Measurements from ENCODE around the gene NBPF8. TPM values are rescaled to one million over a fixed set of nuclear protein-coding genes. Genes with fewer than 3 reads are reported as not detected.
A peak's percentile ranks its signal among the peaks of the same experiment; 100 is the strongest.
"Not testable (repeated sequence)": the region's sequence is repeated elsewhere in the genome, so short reads cannot be mapped to it uniquely, and the experiment has no call there.

NBPF8 gene
- polyA plus RNA-seq (2013, experiment 1 of 4) = 8.6 TPM
- polyA plus RNA-seq (2013, experiment 2 of 4) = 8.5 TPM
- 6.5 TPM for polyA plus RNA-seq (2013, experiment 3 of 4)
- polyA plus RNA-seq (2013, experiment 4 of 4) = 7.1 TPM

- WGBS, 2 experiments = 0% methylated on average over 33 to 36 of the region's 64 CpGs
- not testable (repeated sequence) for H3K27ac ChIP-seq (ENCODE audit: insufficient read depth, low read depth, low read length, poor library complexity, severe bottlenecking); H3K27me3 ChIP-seq (ENCODE audit: control insufficient read depth, insufficient read depth, low read length, poor library complexity, severe bottlenecking); H3K4me1 ChIP-seq (ENCODE audit: control insufficient read depth, insufficient read depth, low read length); H3K36me3 ChIP-seq (ENCODE audit: control insufficient read depth, insufficient read depth, low read length); H3K9me3 ChIP-seq (ENCODE audit: control insufficient read depth, low read length)
- H3K4me3 ChIP-seq (ENCODE audit: insufficient read depth, low read depth, low read length) = peak within 1 kb of the TSS; percentile 43
These were observed at the start of gene NBPF8 for GRCh38 chr1:120414911-120415480. Gene NBPF8 (plus strand): TSS chr1:120415035. CDS start chr1:120436523, 21,488 bp downstream.

DNA sequence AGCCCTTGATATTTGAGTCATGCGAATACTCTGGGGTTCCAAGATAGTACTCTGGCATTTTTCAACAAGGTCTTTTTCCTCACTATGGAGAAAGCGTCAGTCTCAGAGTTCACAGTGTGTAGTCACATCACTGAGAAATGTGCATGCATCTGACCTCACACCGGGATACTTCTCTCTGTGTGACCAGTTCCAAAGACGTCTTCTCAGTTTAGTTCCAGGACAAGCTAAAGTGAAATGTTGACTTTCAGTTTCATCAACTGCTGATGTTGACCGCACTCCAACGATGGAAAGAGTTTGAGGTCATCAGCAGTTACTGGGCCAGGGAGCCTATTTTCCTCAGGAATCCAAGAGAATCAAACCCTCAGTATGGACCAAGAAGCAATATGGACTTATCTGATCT lies 47.1 kb upstream of the NBPF8 start:
- H3K4me1 ChIP-seq (ENCODE audit: control insufficient read depth, insufficient read depth, low read length); H3K4me3 ChIP-seq (ENCODE audit: insufficient read depth, low read depth, low read length); H3K27me3 ChIP-seq (ENCODE audit: control insufficient read depth, insufficient read depth, low read length, poor library complexity, severe bottlenecking); H3K27ac ChIP-seq (ENCODE audit: insufficient read depth, low read depth, low read length, poor library complexity, severe bottlenecking); H3K36me3 ChIP-seq (ENCODE audit: control insufficient read depth, insufficient read depth, low read length); H3K9me3 ChIP-seq (ENCODE audit: control insufficient read depth, low read length): not testable (repeated sequence)
- 94 to 99% methylated on average over 4 to 5 of the region's 6 CpGs for WGBS, 2 experiments

GRCh38 chr1:120386651-120387050 lies 28.2 kb upstream of the NBPF8 start:
- H3K27ac ChIP-seq (ENCODE audit: insufficient read depth, low read depth, low read length, poor library complexity, severe bottlenecking); H3K4me3 ChIP-seq (ENCODE audit: insufficient read depth, low read depth, low read length); H3K9me3 ChIP-seq (ENCODE audit: control insufficient read depth, low read length); H3K36me3 ChIP-seq (ENCODE audit: control insufficient read depth, insufficient read depth, low read length); H3K4me1 ChIP-seq (ENCODE audit: control insufficient read depth, insufficient read depth, low read length); H3K27me3 ChIP-seq (ENCODE audit: control insufficient read depth, insufficient read depth, low read length, poor library complexity, severe bottlenecking): not testable (repeated sequence)
- 91 to 92% methylated on average over 4 of the region's 5 CpGs for WGBS, 2 experiments

- not testable (repeated sequence) for H3K36me3 ChIP-seq (ENCODE audit: control insufficient read depth, insufficient read depth, low read length); H3K9me3 ChIP-seq (ENCODE audit: control insufficient read depth, low read length); H3K27me3 ChIP-seq (ENCODE audit: control insufficient read depth, insufficient read depth, low read length, poor library complexity, severe bottlenecking); H3K4me1 ChIP-seq (ENCODE audit: control insufficient read depth, insufficient read depth, low read length); H3K27ac ChIP-seq (ENCODE audit: insufficient read depth, low read depth, low read length, poor library complexity, severe bottlenecking); H3K4me3 ChIP-seq (ENCODE audit: insufficient read depth, low read depth, low read length)
- 80% methylated on average over 7 of the region's 29 CpGs; no CpG with 5 or more reads in 1 of the 2 experiments for WGBS, 2 experiments
These were observed 26.2 kb upstream of the NBPF8 start for GRCh38 chr1:120388597-120389126.

GRCh38 chr1:120391365-120391764 lies 23.5 kb upstream of the NBPF8 start:
- 89 to 93% methylated on average over 3 to 4 of the region's 4 CpGs for WGBS, 2 experiments
- H3K4me1 ChIP-seq (ENCODE audit: control insufficient read depth, insufficient read depth, low read length) = not testable (repeated sequence)

DNA sequence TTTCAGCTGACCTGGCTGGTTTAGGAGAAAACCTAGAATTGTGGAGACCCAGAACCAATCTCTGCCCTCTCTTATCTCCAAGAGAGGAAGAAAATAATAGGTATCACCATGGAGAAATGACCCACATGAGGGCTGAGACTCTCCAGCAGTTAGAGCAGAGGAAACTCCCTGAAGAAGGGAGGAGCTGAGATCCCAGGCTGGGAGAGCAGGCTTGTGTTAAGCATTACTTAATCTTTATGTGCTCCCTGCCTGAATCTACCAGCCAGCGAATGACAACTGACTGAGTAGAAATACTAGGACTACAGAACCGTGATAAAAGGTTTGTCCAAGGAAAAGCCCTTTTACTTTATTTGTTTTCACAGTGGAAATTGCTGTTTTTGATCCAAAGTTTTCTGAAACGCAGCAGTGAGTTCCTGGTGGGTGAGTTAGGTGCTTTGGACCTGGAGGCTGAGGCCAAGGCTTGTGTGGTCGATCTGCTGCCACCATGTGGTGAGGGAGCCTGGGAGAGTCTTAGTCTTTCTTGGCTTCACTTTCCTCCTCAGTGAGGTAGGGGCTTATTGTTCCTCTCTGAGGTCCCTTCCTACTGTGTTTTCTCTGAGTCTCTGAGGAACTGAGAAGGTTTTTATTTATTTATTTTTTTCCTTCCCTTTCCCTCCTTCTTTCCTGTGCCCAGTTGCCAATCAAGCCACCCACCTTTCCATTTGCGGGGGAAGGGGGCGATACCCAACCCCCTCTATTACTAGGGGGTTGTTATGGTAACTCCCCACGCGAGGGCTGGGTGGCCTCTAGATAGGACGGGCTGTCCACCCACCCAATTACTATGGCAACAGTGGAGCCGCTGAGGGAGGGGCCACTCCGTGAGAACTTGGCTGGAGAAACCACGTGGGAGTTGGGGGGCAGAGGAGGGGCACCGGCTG lies 21.3 kb upstream of the NBPF8 start:
- H3K4me3 ChIP-seq (ENCODE audit: insufficient read depth, low read depth, low read length); H3K27me3 ChIP-seq (ENCODE audit: control insufficient read depth, insufficient read depth, low read length, poor library complexity, severe bottlenecking): not testable (repeated sequence)
- 44 to 71% methylated on average over 1 of the region's 13 CpGs for WGBS, 2 experiments

More at GRCh38 chr1:120391365-120391764, 23.5 kb upstream of the NBPF8 start:
- H3K4me3 ChIP-seq (ENCODE audit: insufficient read depth, low read depth, low read length); H3K27ac ChIP-seq (ENCODE audit: insufficient read depth, low read depth, low read length, poor library complexity, severe bottlenecking); H3K9me3 ChIP-seq (ENCODE audit: control insufficient read depth, low read length); H3K27me3 ChIP-seq (ENCODE audit: control insufficient read depth, insufficient read depth, low read length, poor library complexity, severe bottlenecking); H3K36me3 ChIP-seq (ENCODE audit: control insufficient read depth, insufficient read depth, low read length): not testable (repeated sequence)

GRCh38 chr1:120405348-120405747 lies 9.5 kb upstream of the NBPF8 start:
- WGBS, 2 experiments = no CpG with 5 or more reads among the region's 1 CpG
- not testable (repeated sequence) for H3K27me3 ChIP-seq (ENCODE audit: control insufficient read depth, insufficient read depth, low read length, poor library complexity, severe bottlenecking)

More for the DNA sequence above, 21.3 kb upstream of the NBPF8 start:
- not testable (repeated sequence) for H3K36me3 ChIP-seq (ENCODE audit: control insufficient read depth, insufficient read depth, low read length); H3K27ac ChIP-seq (ENCODE audit: insufficient read depth, low read depth, low read length, poor library complexity, severe bottlenecking); H3K4me1 ChIP-seq (ENCODE audit: control insufficient read depth, insufficient read depth, low read length); H3K9me3 ChIP-seq (ENCODE audit: control insufficient read depth, low read length)

DNA sequence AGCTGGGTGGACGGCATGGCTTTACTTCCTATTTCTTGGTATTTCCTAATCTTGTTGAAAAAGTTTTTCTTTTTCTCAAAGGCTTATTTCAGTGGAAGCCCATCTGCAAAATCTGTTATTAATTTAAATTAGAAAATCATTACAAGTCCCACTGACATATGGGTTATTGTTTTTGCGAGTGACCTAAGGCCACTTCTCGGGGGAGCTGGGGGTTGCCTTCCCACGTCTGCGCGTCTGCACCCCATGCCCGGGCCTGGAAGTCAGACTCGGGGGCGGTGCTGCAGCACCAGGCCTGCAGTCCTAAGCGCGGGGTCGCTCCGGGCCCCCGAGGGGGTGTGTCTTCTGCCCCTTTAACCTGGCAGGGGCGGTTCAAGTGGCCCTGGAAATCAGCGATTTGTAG lies 384 bp upstream of the NBPF8 start:
- not testable (repeated sequence) for H3K27me3 ChIP-seq (ENCODE audit: control insufficient read depth, insufficient read depth, low read length, poor library complexity, severe bottlenecking); H3K9me3 ChIP-seq (ENCODE audit: control insufficient read depth, low read length); H3K4me1 ChIP-seq (ENCODE audit: control insufficient read depth, insufficient read depth, low read length); H3K36me3 ChIP-seq (ENCODE audit: control insufficient read depth, insufficient read depth, low read length); H3K27ac ChIP-seq (ENCODE audit: insufficient read depth, low read depth, low read length, poor library complexity, severe bottlenecking)
- H3K4me3 ChIP-seq (ENCODE audit: insufficient read depth, low read depth, low read length) = peak overlapping the region; percentile 10
- WGBS, 2 experiments = no CpG with 5 or more reads among the region's 16 CpGs

More at GRCh38 chr1:120405348-120405747, 9.5 kb upstream of the NBPF8 start:
- H3K9me3 ChIP-seq (ENCODE audit: control insufficient read depth, low read length); H3K27ac ChIP-seq (ENCODE audit: insufficient read depth, low read depth, low read length, poor library complexity, severe bottlenecking); H3K36me3 ChIP-seq (ENCODE audit: control insufficient read depth, insufficient read depth, low read length); H3K4me3 ChIP-seq (ENCODE audit: insufficient read depth, low read depth, low read length); H3K4me1 ChIP-seq (ENCODE audit: control insufficient read depth, insufficient read depth, low read length): not testable (repeated sequence)

DNA sequence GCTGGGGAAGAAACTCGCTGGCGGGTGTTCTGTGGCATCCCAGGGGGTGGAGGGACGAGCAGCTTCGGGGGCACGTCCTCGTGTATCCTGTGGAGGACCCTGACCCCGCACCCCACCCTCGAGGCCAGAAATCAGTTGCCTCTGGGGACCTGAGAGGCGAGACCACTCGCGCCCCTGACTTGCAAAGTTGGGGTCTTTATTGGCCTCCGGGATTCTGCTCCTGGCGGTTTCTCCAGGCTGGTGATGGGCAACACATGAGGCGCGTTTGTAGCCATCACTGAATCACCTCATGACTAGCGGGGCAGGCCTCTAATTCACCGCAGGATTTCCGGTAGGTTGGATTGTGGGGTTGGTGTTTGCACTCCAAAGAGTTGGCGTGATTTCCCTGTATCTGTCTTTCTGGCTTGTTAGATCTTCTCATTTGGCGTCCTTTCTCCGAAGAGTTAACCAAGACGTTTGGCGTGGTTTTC lies 692 bp downstream of the NBPF8 start:
- peak overlapping the region; percentile 43 for H3K4me3 ChIP-seq (ENCODE audit: insufficient read depth, low read depth, low read length)
- H3K9me3 ChIP-seq (ENCODE audit: control insufficient read depth, low read length); H3K27ac ChIP-seq (ENCODE audit: insufficient read depth, low read depth, low read length, poor library complexity, severe bottlenecking); H3K36me3 ChIP-seq (ENCODE audit: control insufficient read depth, insufficient read depth, low read length); H3K27me3 ChIP-seq (ENCODE audit: control insufficient read depth, insufficient read depth, low read length, poor library complexity, severe bottlenecking); H3K4me1 ChIP-seq (ENCODE audit: control insufficient read depth, insufficient read depth, low read length): not testable (repeated sequence)
- 3% methylated on average over 20 to 21 of the region's 23 CpGs for WGBS, 2 experiments

DNA sequence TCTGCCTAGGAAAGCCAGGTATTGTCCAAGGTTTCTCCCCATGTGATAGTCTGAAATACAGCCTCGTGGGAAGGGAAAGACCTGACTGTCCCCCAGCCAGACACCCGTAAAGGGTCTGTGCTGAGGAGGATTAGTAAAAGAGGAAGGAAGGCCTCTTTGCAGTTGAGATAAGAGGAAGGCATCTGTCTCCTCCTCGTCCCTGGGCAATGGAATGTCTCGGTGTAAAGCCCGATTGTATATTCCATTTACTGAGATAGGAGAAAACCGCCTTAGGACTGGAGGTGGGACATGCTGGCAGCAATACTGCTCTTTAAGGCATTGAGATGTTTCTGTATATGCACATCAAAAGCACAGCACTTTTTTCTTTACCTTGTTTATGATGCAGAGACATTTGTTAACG lies 10.2 kb downstream of the NBPF8 start:
- not testable (repeated sequence) for H3K27ac ChIP-seq (ENCODE audit: insufficient read depth, low read depth, low read length, poor library complexity, severe bottlenecking); H3K27me3 ChIP-seq (ENCODE audit: control insufficient read depth, insufficient read depth, low read length, poor library complexity, severe bottlenecking); H3K36me3 ChIP-seq (ENCODE audit: control insufficient read depth, insufficient read depth, low read length); H3K4me3 ChIP-seq (ENCODE audit: insufficient read depth, low read depth, low read length); H3K9me3 ChIP-seq (ENCODE audit: control insufficient read depth, low read length); H3K4me1 ChIP-seq (ENCODE audit: control insufficient read depth, insufficient read depth, low read length)
- 16 to 32% methylated on average over 5 to 6 of the region's 7 CpGs for WGBS, 2 experiments
